ENCODE measurements around the gene NKX6-2.

The NKX6-2 gene

DNA sequence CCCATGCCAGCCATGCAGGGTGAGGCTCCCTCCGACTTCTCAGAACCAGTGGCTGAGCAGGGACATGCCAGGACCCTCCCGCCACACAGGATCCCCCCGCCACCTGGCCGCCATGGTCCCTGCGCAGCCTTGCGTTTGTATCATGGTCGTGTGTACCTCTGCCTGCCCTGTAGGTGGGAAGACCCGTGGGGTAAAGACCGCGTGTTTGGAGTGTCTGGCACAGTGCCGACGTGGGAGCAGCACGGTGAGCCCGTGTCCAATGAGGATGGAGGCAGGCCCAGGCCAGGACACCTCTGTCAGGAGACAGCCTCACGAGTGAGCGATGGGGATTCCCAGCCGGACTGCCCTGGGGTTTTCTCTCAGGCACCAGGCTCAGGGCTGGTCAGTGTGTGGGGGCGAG, 31.9 kb downstream of the NKX6-2 start:
- Histone ChIP-seq H3K4me1 (ENCODE audit: control insufficient read depth, insufficient read depth, low read length) (no peaks in the 10 kb centered on the region), H3K27me3 (ENCODE audit: control insufficient read depth, insufficient read depth, low read length, poor library complexity, severe bottlenecking) (peaks cover 13% of the 10 kb centered on the region), H3K27ac (ENCODE audit: insufficient read depth, low read depth, low read length, poor library complexity, severe bottlenecking) (no peak overlapping the region), H3K9me3 (ENCODE audit: control insufficient read depth, low read length) (no peaks in the 10 kb centered on the region), H3K36me3 (ENCODE audit: control insufficient read depth, insufficient read depth, low read length) (peaks cover 3% of the 10 kb centered on the region), H3K4me3 (ENCODE audit: insufficient read depth, low read depth, low read length) (no peak overlapping the region)
- 95 to 97% methylated on average over 18 of the region's 18 CpGs for WGBS, 2 experiments

DNA sequence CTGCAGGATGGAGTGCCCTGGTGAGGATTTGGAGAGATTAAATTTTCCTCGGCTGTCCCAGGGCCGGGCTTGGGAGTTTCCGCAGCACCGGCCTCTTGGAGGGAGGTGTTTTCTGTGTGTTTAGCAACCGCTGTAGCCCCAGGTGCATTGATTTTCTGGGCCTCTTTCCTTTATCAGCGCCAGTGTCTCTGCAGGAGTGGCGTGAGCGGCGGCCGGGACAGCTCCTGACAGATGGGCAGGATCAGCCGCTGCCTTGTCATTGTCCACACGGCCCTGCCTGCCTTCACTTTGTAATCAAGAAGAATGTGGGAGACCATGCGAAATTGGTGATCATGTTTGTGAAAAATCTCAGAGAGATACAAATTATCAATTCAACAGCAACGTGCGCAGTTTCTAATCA, 32.4 kb downstream of the NKX6-2 start:
- Histone ChIP-seq H3K9me3 (ENCODE audit: control insufficient read depth, low read length) (no peaks in the 10 kb centered on the region), H3K27ac (ENCODE audit: insufficient read depth, low read depth, low read length, poor library complexity, severe bottlenecking) (no peak overlapping the region), H3K36me3 (ENCODE audit: control insufficient read depth, insufficient read depth, low read length) (peaks cover 3% of the 10 kb centered on the region), H3K4me3 (ENCODE audit: insufficient read depth, low read depth, low read length) (no peak overlapping the region), H3K4me1 (ENCODE audit: control insufficient read depth, insufficient read depth, low read length) (no peaks in the 10 kb centered on the region), H3K27me3 (ENCODE audit: control insufficient read depth, insufficient read depth, low read length, poor library complexity, severe bottlenecking) (peaks cover 18% of the 10 kb centered on the region)
- 89% methylated on average over 15 of the region's 15 CpGs for WGBS, 2 experiments

DNA sequence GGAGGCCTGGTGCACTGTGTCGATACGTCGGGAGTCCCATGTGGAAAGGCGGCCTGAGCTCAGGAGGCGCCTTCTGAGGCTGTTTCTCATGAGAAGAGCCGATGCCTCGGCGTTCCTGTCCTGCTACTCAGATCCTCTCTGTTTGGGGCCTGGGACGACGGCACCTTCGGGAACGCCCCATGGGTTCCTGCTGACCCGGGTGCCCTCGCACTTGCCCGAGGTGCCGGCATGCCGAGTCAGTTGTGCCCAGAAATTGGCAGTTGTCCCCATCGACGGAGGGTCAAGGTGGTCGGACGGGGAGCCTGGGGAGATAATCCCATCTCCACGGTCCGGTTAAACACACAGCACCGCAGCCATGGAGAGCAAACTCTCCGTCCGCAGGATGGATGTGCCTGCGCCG, 33.0 kb downstream of the NKX6-2 start:
- H3K27me3 ChIP-seq (ENCODE audit: control insufficient read depth, insufficient read depth, low read length, poor library complexity, severe bottlenecking), result peaks cover 24% of the 10 kb centered on the region
- WGBS, 2 experiments, result 95 to 96% methylated on average over 28 of the region's 28 CpGs
- H3K4me3 ChIP-seq (ENCODE audit: insufficient read depth, low read depth, low read length), result no peak overlapping the region
- no peak overlapping the region for H3K27ac ChIP-seq (ENCODE audit: insufficient read depth, low read depth, low read length, poor library complexity, severe bottlenecking)
- H3K36me3 ChIP-seq (ENCODE audit: control insufficient read depth, insufficient read depth, low read length), result peaks cover 3% of the 10 kb centered on the region
- no peaks in the 10 kb centered on the region for H3K9me3 ChIP-seq (ENCODE audit: control insufficient read depth, low read length)
- no peaks in the 10 kb centered on the region for H3K4me1 ChIP-seq (ENCODE audit: control insufficient read depth, insufficient read depth, low read length)

DNA sequence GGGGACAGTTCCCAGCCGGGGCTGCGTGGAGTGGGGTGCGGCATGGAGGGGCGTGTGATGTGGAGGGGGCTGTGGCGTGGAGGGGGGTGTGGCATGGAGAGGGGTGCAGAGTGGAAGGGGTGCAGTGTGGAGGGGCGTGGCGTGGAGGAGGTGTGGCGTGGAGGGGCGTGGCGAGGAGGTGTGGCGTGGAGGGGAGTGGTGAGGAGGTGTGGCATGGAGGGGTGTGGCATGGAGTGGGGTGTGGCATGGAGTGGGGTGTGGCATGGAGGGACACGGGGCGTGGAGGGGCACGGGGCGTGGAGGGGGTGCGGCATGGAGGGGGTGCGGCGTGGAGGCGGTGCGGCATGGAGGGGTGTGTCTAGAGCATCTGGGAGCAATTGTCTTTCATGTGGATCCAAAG, 33.6 kb downstream of the NKX6-2 start:
- Histone ChIP-seq H3K9me3 (ENCODE audit: control insufficient read depth, low read length) (no peaks in the 10 kb centered on the region), H3K36me3 (ENCODE audit: control insufficient read depth, insufficient read depth, low read length) (peaks cover 3% of the 10 kb centered on the region), H3K4me1 (ENCODE audit: control insufficient read depth, insufficient read depth, low read length) (peaks cover 1% of the 10 kb centered on the region), H3K4me3 (ENCODE audit: insufficient read depth, low read depth, low read length) (no peak overlapping the region), H3K27ac (ENCODE audit: insufficient read depth, low read depth, low read length, poor library complexity, severe bottlenecking) (no peak overlapping the region), H3K27me3 (ENCODE audit: control insufficient read depth, insufficient read depth, low read length, poor library complexity, severe bottlenecking) (peaks cover 30% of the 10 kb centered on the region)
- 95 to 99% methylated on average over 20 of the region's 20 CpGs for WGBS, 2 experiments

DNA sequence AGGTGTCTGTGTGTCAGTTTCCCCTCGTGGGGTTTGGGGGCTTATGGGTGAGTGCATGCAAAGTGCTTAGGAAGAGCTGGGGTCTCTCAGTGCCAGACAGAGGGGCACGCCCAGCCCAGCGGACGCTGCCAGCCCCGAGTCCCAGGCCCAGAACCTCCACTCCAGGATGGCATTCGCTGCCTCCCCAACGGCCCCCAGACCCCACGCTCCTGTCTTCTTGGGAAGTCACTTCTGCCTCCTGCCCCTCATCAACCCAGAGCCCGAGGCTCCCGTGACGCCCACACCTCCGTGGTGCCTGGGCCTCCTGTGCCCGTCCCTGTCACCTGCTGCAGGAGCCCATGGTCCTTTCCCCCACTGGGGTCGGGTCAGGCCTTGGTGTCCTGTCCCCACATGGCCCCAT, 35.0 kb downstream of the NKX6-2 start:
- no peaks in the 10 kb centered on the region for H3K36me3 ChIP-seq (ENCODE audit: control insufficient read depth, insufficient read depth, low read length)
- H3K27me3 ChIP-seq (ENCODE audit: control insufficient read depth, insufficient read depth, low read length, poor library complexity, severe bottlenecking), result peaks cover 44% of the 10 kb centered on the region
- no peak overlapping the region for H3K27ac ChIP-seq (ENCODE audit: insufficient read depth, low read depth, low read length, poor library complexity, severe bottlenecking)
- no peak overlapping the region for H3K4me3 ChIP-seq (ENCODE audit: insufficient read depth, low read depth, low read length)
- H3K9me3 ChIP-seq (ENCODE audit: control insufficient read depth, low read length), result no peaks in the 10 kb centered on the region
- H3K4me1 ChIP-seq (ENCODE audit: control insufficient read depth, insufficient read depth, low read length), result peaks cover 15% of the 10 kb centered on the region
- 94 to 95% methylated on average over 14 of the region's 14 CpGs for WGBS, 2 experiments

DNA sequence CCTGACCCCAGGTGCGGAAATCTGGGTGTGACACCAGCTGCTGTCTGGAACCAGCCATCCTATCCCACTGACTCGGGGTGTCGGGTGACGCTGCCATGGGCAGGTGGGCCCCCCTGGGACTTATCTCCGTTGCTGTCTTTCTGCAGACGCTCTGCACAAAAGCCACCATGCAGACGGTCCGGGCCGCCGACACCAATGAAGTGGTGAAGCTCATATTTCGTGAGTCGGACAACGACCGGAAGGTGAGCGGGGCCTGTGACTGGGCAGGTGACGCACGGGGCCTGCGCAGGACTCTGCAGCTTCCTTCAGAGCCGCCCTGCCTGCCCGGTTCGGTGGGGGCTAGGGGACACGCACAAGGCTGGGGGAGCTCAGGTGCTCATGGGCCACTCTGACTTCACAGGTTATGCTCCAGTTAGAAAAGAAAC, 36.6 kb downstream of the NKX6-2 start:
- Histone ChIP-seq H3K27ac (ENCODE audit: insufficient read depth, low read depth, low read length, poor library complexity, severe bottlenecking) (no peak overlapping the region), H3K27me3 (ENCODE audit: control insufficient read depth, insufficient read depth, low read length, poor library complexity, severe bottlenecking) (peaks cover 60% of the 10 kb centered on the region), H3K4me1 (ENCODE audit: control insufficient read depth, insufficient read depth, low read length) (peaks cover 15% of the 10 kb centered on the region), H3K36me3 (ENCODE audit: control insufficient read depth, insufficient read depth, low read length) (no peaks in the 10 kb centered on the region), H3K9me3 (ENCODE audit: control insufficient read depth, low read length) (no peaks in the 10 kb centered on the region), H3K4me3 (ENCODE audit: insufficient read depth, low read depth, low read length) (no peak overlapping the region)
- WGBS, 2 experiments, result 93 to 94% methylated on average over 22 of the region's 22 CpGs

DNA sequence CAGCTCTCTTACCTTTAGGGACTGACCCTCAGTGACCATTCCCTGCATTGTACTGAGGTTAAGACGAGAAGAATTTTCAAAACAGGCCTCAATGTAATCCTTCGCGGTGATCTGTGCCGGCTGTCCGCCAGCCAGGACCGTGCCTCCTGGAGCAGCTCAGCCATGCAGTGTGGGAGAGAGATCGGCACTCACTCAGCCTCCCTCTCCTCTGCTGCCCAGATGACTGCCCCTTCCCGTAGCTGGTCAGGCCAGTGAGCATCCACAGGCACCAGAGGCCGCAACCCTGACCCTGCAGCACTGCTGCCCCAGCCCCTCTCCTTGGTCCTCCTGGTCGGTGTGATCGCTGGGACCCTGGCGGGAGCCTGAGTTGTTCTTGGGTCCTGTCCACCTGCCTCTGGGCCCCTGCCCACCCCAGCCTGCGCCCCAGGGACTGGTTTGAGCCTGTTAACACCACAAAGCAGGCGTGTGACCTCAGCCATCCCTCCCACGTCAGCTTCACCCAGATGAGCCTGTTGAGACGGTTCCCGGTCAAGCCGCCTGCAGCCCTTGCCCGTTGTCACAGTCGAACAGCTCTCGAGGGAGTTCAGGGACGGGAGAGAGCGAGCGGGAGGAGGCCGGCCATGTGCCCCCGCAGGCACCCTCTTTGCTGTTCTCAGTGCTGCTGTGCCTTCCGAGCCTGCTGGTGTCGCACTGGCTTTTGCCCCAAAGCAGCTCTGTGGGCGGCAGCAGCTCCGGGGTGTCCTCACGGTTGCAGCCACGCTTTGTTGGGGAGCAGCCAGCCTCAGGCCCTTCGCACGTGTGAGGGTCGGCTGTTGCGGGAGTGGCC, 37.2 kb downstream of the NKX6-2 start:
- Histone ChIP-seq H3K27me3 (ENCODE audit: control insufficient read depth, insufficient read depth, low read length, poor library complexity, severe bottlenecking) (peaks cover 66% of the 10 kb centered on the region), H3K27ac (ENCODE audit: insufficient read depth, low read depth, low read length, poor library complexity, severe bottlenecking) (no peak overlapping the region), H3K4me1 (ENCODE audit: control insufficient read depth, insufficient read depth, low read length) (peaks cover 16% of the 10 kb centered on the region), H3K9me3 (ENCODE audit: control insufficient read depth, low read length) (no peaks in the 10 kb centered on the region), H3K4me3 (ENCODE audit: insufficient read depth, low read depth, low read length) (no peak overlapping the region), H3K36me3 (ENCODE audit: control insufficient read depth, insufficient read depth, low read length) (no peaks in the 10 kb centered on the region)
- WGBS, 2 experiments, result 91% methylated on average over 36 of the region's 36 CpGs

DNA sequence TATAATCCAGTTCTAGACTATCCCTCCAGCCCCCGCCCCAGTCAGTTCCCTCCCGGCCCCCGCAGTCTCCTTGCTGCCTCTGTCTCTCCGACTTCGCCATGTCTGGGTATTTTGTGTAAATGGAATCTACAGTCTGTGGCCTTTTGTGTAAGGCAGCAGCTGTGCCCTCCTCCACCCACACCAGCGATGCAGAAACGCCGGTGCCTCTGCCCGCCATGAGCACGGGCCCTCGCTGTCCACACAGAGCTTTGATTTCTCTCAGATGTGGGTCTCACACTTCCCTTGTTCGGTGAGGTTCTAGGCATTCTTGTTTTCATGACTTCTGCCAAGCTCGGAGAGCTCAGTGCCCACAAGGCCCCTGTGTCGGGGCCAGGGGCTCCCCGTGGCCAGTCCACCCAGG, 37.8 kb downstream of the NKX6-2 start:
- WGBS, 2 experiments, result 94 to 96% methylated on average over 15 of the region's 15 CpGs
- Histone ChIP-seq H3K9me3 (ENCODE audit: control insufficient read depth, low read length) (no peaks in the 10 kb centered on the region), H3K27ac (ENCODE audit: insufficient read depth, low read depth, low read length, poor library complexity, severe bottlenecking) (no peak overlapping the region), H3K27me3 (ENCODE audit: control insufficient read depth, insufficient read depth, low read length, poor library complexity, severe bottlenecking) (peaks cover 72% of the 10 kb centered on the region), H3K4me1 (ENCODE audit: control insufficient read depth, insufficient read depth, low read length) (peaks cover 22% of the 10 kb centered on the region), H3K4me3 (ENCODE audit: insufficient read depth, low read depth, low read length) (no peak overlapping the region), H3K36me3 (ENCODE audit: control insufficient read depth, insufficient read depth, low read length) (no peaks in the 10 kb centered on the region)

DNA sequence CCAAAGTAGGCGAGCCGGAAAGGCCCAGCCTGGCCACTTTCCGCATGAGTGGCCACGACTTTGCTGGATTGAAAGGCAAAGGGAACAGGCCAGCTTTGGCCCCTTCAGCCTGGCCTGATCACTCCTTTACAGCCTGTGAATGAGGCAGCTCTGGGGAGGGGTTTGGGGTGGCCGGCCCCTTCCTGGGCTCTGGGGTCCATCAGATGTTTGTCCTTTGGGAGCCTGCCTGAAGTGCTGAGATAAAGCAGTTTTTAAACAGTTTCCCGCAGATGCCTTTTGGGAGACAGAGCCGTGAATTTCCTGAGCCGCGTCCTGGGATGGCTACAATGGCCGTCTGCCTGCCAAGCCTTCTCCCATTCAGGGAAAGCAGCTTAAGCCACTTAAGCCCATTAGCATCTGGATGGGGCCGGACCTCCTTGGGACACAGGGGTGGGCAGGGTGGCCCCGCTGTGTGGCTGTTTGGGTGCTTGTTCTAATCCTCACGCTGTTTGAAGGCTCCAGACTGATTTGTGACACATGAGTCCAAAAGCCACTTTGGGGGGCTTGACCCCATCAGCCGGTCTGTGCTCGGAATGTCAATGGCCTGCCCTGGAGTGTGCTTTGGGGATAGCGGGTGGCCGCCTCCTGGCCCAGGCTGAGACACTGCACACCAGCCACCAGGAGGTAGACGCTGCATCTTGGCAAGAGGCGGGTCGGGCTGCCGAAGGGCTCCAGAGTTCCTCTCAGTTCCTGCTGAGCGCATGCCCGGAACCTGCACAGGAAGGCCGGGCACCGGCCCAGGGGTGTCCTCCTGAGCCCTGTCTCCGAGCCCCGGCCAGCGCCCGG, 38.9 kb downstream of the NKX6-2 start:
- Histone ChIP-seq H3K36me3 (ENCODE audit: control insufficient read depth, insufficient read depth, low read length) (no peaks in the 10 kb centered on the region), H3K27me3 (ENCODE audit: control insufficient read depth, insufficient read depth, low read length, poor library complexity, severe bottlenecking) (peaks cover 81% of the 10 kb centered on the region), H3K9me3 (ENCODE audit: control insufficient read depth, low read length) (no peaks in the 10 kb centered on the region), H3K4me1 (ENCODE audit: control insufficient read depth, insufficient read depth, low read length) (peaks cover 27% of the 10 kb centered on the region), H3K4me3 (ENCODE audit: insufficient read depth, low read depth, low read length) (no peak overlapping the region), H3K27ac (ENCODE audit: insufficient read depth, low read depth, low read length, poor library complexity, severe bottlenecking) (peak overlapping the region; percentile 64)
- 49 to 52% methylated on average over 29 of the region's 29 CpGs for WGBS, 2 experiments

DNA sequence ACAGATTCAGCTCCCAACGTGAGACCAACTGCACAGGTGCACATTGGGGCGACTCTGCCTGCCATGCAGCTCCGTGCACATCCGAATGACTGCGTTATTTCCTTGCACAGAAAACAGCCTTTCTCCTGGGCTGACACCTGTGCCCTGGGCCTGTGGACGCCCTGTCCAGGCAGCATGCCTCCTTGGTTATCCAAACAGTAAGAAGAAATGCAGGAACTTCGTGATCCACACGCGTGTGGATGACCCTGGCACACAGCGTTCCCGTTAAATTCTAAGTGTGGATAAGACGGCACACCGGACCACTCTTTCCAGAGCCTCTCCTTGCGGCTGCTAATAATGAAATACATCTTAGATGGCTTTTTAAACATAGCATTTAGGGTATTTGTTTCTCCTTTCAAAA, 39.6 kb downstream of the NKX6-2 start:
- Histone ChIP-seq H3K4me1 (ENCODE audit: control insufficient read depth, insufficient read depth, low read length) (peaks cover 27% of the 10 kb centered on the region), H3K27me3 (ENCODE audit: control insufficient read depth, insufficient read depth, low read length, poor library complexity, severe bottlenecking) (peaks cover 87% of the 10 kb centered on the region), H3K36me3 (ENCODE audit: control insufficient read depth, insufficient read depth, low read length) (no peaks in the 10 kb centered on the region), H3K4me3 (ENCODE audit: insufficient read depth, low read depth, low read length) (no peak overlapping the region), H3K9me3 (ENCODE audit: control insufficient read depth, low read length) (no peaks in the 10 kb centered on the region), H3K27ac (ENCODE audit: insufficient read depth, low read depth, low read length, poor library complexity, severe bottlenecking) (no peak overlapping the region)
- WGBS, 2 experiments, result 88 to 90% methylated on average over 14 of the region's 14 CpGs

Measured in ectodermal cell (in vitro differentiated cells).